Sigmoid colon (tissue), 7 donors: ENCODE results near the gene STAB1. TPM values are rescaled to one million over a fixed set of nuclear protein-coding genes. Genes with fewer than 3 reads are reported as not detected.
A peak's percentile ranks its signal among the peaks of the same experiment; 100 is the strongest.

Source experiments
- DNase-seq: peaks from one replicate; pipeline ENCODE4 v3.0.0-alpha.2; 2019
- H3K27ac ChIP-seq, 4 donors: fragments of 200-600 bp; sonication (generic); one replicate each; pipeline ENCODE4 v1.5.1; 2016 to 2019; ENCODE audit warnings: mild to moderate bottlenecking in 1 of 4
- H3K27me3 ChIP-seq, 3 donors: fragments of 200-600 bp; sonication (generic); one replicate each; pipeline ENCODE4 v1.5.1; 2019; ENCODE audit warnings: mild to moderate bottlenecking in 1 of 3
- H3K36me3 ChIP-seq, 4 donors: fragments of 200-600 bp; sonication (generic); one replicate each; pipeline ENCODE4 v1.5.1; 2016 to 2019
- H3K4me1 ChIP-seq, 4 donors: fragments of 200-600 bp; sonication (generic); one replicate each; pipeline ENCODE4 v1.5.1; 2017 to 2019
- H3K4me3 ChIP-seq, 4 donors: fragments of 200-600 bp; sonication (generic); one replicate each; pipeline ENCODE4 v1.5.1; 2017 to 2019; ENCODE audit warnings: mild to moderate bottlenecking in 2 of 4, moderate library complexity in 1 of 4
- H3K9me3 ChIP-seq, 4 donors: fragments of 200-600 bp in 3 of 4; sonication (generic) in 3 of 4; one replicate each; pipeline versions ENCODE4 v1.5.1 to v1.6.1; 2013 to 2019
- CTCF ChIP-seq, 4 experiments: fragments of 450-650 bp in 3 of 4; fragments of 200-600 bp in 1 of 4; IDR thresholded peaks; one replicate each; pipeline ENCODE4 v1.5.1; 2016 to 2019; ENCODE audit warnings: antibody characterized with exemption in 4 of 4, mild to moderate bottlenecking in 3 of 4, moderate library complexity in 2 of 4
- EP300 ChIP-seq, 4 donors: sonication (generic); formaldehyde crosslinking; IDR thresholded peaks; one replicate each; pipeline ENCODE4 v1.6.1; 2017; ENCODE audit warnings: antibody characterized with exemption in 4 of 4
- POLR2A ChIP-seq, 2 donors: fragments of 450-650 bp; IDR thresholded peaks; one replicate each; pipeline ENCODE4 v1.6.1; 2016; ENCODE audit warnings: antibody characterized with exemption in 2 of 2, mild to moderate bottlenecking in 2 of 2, moderate library complexity in 2 of 2
- POLR2AphosphoS5 ChIP-seq, 4 donors: sonication (generic); formaldehyde crosslinking; IDR thresholded peaks; one replicate each; pipeline ENCODE4 v1.6.1; 2017; ENCODE audit warnings: antibody characterized with exemption in 4 of 4
- WGBS, 2 donors: extraction: QIAGEN DNeasy Blood & Tissue Kit; methylation state at CpG; one replicate each; pipeline ENCODE4 v1.1.7; 2013; 5-methylcytosine and 5-hydroxymethylcytosine counted together
- intact Hi-C: fragments of 100-400 bp; cut with DNase I; formaldehyde crosslinking; loops from one replicate; pipeline ENCODE4 v1.15.1; 2023
- polyA plus RNA-seq, 3 donors: library from polyadenylated mRNA; stranded (reverse); fragments of 200-250 nt; gene quantifications; one replicate each; pipeline ENCODE4 v1.2.3, GENCODE V29; 2013
- total RNA-seq, 4 donors: library from RNA; depleted of rRNA; stranded (reverse); fragments of >200 nt; gene quantifications; one replicate each; pipeline ENCODE4 v1.1.0, GENCODE V29; 2016
- donor health status: healthy with polysubstance abuse.
- donor health status: Bipolar disorder and iron deficiency.
- donor health status: healthy.

Gene STAB1
- total and polyA plus RNA-seq, 7 donors = 18.0 to 138 (median 92.0) TPM

- H3K4me3 ChIP-seq = peak overlapping the region; percentile 39 to 64 (median 60)
- peak; percentile 75 for DNase-seq
- intact Hi-C loops = loop anchor here (5.0 kb wide), 1 partner anchor 76 kb away; the partner anchor contains the start of gene NISCH
- no peaks in the 10 kb centered on the region for H3K9me3 ChIP-seq
- H3K36me3 ChIP-seq = peaks cover 0 to 9% (median 4%) of the 10 kb centered on the region in 4 donors
- 3% methylated on average over 78 of the region's 78 CpGs for WGBS, 2 donors
- peaks cover 0 to 52% (median 41%) of the 10 kb centered on the region in 4 donors for H3K4me1 ChIP-seq
- no peaks in the 10 kb centered on the region for H3K27me3 ChIP-seq
- peak overlapping the region; percentile 45 to 65 (median 62) for H3K27ac ChIP-seq
- TF ChIP-seq EP300 (IDR thresholded peaks at IDR 0.05) = no peak
- TF ChIP-seq POLR2AphosphoS5 (IDR thresholded peaks at IDR 0.05) = no peak
- TF ChIP-seq POLR2A (IDR thresholded peaks at IDR 0.05) = no peak
Observed at GRCh38 chr3:52532838-52533622, 37.9 kb downstream of the STAB1 start.

- H3K9me3 ChIP-seq = no peaks in the 10 kb centered on the region
- peak within 1 kb of the TSS; percentile 63 to 72 (median 64) for H3K4me3 ChIP-seq
- 2% methylated on average over 91 of the region's 91 CpGs for WGBS, 2 donors
- peaks cover 0 to 5% (median 1%) of the 10 kb centered on the region in 4 donors for H3K36me3 ChIP-seq
- TF ChIP-seq POLR2A (IDR thresholded peaks at IDR 0.05) (no peak), POLR2AphosphoS5 (IDR thresholded peaks at IDR 0.05) (peak in 1 of 4 donors; percentile 54), EP300 (IDR thresholded peaks at IDR 0.05) (no peak), CTCF (IDR thresholded peaks at IDR 0.05) (no peak)
- peaks cover 0 to 59% (median 49%) of the 10 kb centered on the region in 4 donors for H3K4me1 ChIP-seq
- H3K27me3 ChIP-seq = no peaks in the 10 kb centered on the region
- H3K27ac ChIP-seq = peak within 1 kb of the TSS; percentile 80 to 93 (median 88)
- intact Hi-C loops = loop anchor here (5.0 kb wide), 1 partner anchor 76 kb away; the partner anchor contains the start of gene NISCH
- peak; percentile 86 for DNase-seq
Observed at GRCh38 chr3:52533623-52534280, 38.6 kb downstream of the STAB1 start, which contains the start of gene NT5DC2. Gene NT5DC2, minus strand, starts transcription at chr3:52533857. Its CDS starts 120 bp downstream, at chr3:52533737.

- TF ChIP-seq CTCF (IDR thresholded peaks at IDR 0.05) (no peak), EP300 (IDR thresholded peaks at IDR 0.05) (no peak), POLR2AphosphoS5 (IDR thresholded peaks at IDR 0.05) (no peak), POLR2A (IDR thresholded peaks at IDR 0.05) (no peak)
- no peaks in the 10 kb centered on the region for H3K36me3 ChIP-seq
- H3K4me1 ChIP-seq = peaks cover 0 to 67% (median 54%) of the 10 kb centered on the region in 4 donors
- H3K4me3 ChIP-seq = peak overlapping the region; percentile 63 to 72 (median 64)
- no peaks in the 10 kb centered on the region for H3K27me3 ChIP-seq
- peak; percentile 78 for DNase-seq
- 75 to 80% methylated on average over 57 of the region's 57 CpGs for WGBS, 2 donors
- peak overlapping the region; percentile 80 to 93 (median 88) for H3K27ac ChIP-seq
- H3K9me3 ChIP-seq = no peaks in the 10 kb centered on the region
- intact Hi-C loops = loop anchor here (5.0 kb wide), 3 partner anchors 62 to 173 kb away; partner anchors contain the start of genes GLT8D1, NISCH and SPCS1
Observed at GRCh38 chr3:52534281-52535183, 39.4 kb downstream of the STAB1 start.

GRCh38 chr3:52535411-52536111 is 40.4 kb downstream of the STAB1 start:
- DNase-seq = no peak
- 83 to 91% methylated on average over 19 of the region's 19 CpGs for WGBS, 2 donors
- Histone ChIP-seq H3K4me3 (peak overlapping the region in 3 of 4 donors; percentile 57 to 84 (median 68)), H3K27me3 (no peaks in the 10 kb centered on the region), H3K9me3 (no peaks in the 10 kb centered on the region), H3K36me3 (peaks cover 0 to 4% (median 0%) of the 10 kb centered on the region in 4 donors), H3K4me1 (peaks cover 0 to 72% (median 54%) of the 10 kb centered on the region in 4 donors), H3K27ac (peak overlapping the region; percentile 80 to 93 (median 88))
- TF ChIP-seq CTCF (IDR thresholded peaks at IDR 0.05) (no peak), EP300 (IDR thresholded peaks at IDR 0.05) (no peak), POLR2A (IDR thresholded peaks at IDR 0.05) (no peak), POLR2AphosphoS5 (IDR thresholded peaks at IDR 0.05) (no peak)
- intact Hi-C loops = loop anchor here (5.0 kb wide), 2 partner anchors 63 to 172 kb away; partner anchors contain the start of genes GLT8D1 and SPCS1
